ACC112 (cell line): Measurements from ENCODE around the gene MSANTD3.
"Not testable (repeated sequence)": the region's sequence is repeated elsewhere in the genome, so short reads cannot be mapped to it uniquely, and the experiment has no call there.

Experiments used
- H2AFZ ChIP-seq: fragments of 200-600 bp; sonication (generic); one replicate; pipeline ENCODE4 v1.6.0; 2017; ENCODE audit warnings: antibody characterized with exemption, low read length; ENCODE audit not compliant: unreplicated experiment
- H3K27ac ChIP-seq: fragments of 200-600 bp; sonication (generic); 2 replicates; pipeline ENCODE4 v1.5.1; 2014; ENCODE audit warnings: low read depth, mild to moderate bottlenecking, antibody characterized with exemption, low read length, moderate library complexity
- H3K27me3 ChIP-seq: fragments of 200-600 bp; sonication (generic); 2 replicates; pipeline ENCODE4 v1.6.1; 2014; ENCODE audit warnings: mild to moderate bottlenecking, antibody characterized with exemption, low read length, moderate library complexity, mixed read lengths; ENCODE audit not compliant: insufficient read depth
- H3K36me3 ChIP-seq: fragments of 200-600 bp; sonication (generic); 2 replicates; pipeline ENCODE4 v1.6.1; 2016; ENCODE audit warnings: mild to moderate bottlenecking, antibody characterized with exemption, low read length, moderate library complexity, mixed read lengths; ENCODE audit not compliant: insufficient read depth
- H3K4me1 ChIP-seq: fragments of 200-600 bp; sonication (generic); one replicate; pipeline ENCODE4 v1.6.1; 2016; ENCODE audit warnings: low read length, mixed read lengths; ENCODE audit not compliant: insufficient read depth, unreplicated experiment, control insufficient read depth
- H3K4me3 ChIP-seq: fragments of 200-600 bp; sonication (generic); 2 replicates; pipeline ENCODE4 v1.5.1; 2014; ENCODE audit warnings: mild to moderate bottlenecking, low read depth, low read length
- H3K79me2 ChIP-seq: fragments of 200-600 bp; sonication (generic); one replicate; pipeline ENCODE4 v1.6.0; 2016; ENCODE audit warnings: low read length; ENCODE audit not compliant: control insufficient read depth, unreplicated experiment, insufficient read depth

MSANTD3 gene

GRCh38 chr9:100430286-100430940, 3.5 kb downstream of the MSANTD3 start:
- peak overlapping the region; percentile 98 for H3K27ac ChIP-seq
- no peaks in the 10 kb centered on the region for H3K36me3 ChIP-seq
- no peak overlapping the region for H2AFZ ChIP-seq

DNA sequence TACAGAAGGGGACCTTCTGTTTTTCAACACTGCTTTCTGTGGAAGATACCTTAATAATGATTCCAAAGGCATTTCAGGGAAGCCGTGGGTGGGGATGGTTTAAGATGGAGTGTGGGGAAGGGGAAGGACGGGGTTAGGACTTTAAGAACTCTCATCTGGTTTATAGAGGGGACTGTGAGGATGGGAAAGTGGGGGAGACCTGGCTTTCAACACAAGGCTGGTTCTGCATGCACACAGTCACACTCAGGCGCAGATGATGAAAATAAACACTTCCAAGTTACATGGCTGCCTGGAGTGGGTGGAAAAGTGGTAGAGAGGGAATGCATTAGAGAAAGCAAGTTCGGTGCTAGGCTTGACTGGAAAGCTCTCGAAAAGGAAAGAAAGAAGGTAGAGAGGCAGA, 4.9 kb downstream of the MSANTD3 start:
- Histone ChIP-seq H3K36me3 (no peaks in the 10 kb centered on the region), H3K4me1 (peaks cover 23% of the 10 kb centered on the region), H3K4me3 (no peak overlapping the region), H2AFZ (no peak overlapping the region), H3K79me2 (peaks cover 88% of the 10 kb centered on the region), H3K27ac (no peak overlapping the region), H3K27me3 (no peaks in the 10 kb centered on the region)

More at GRCh38 chr9:100430286-100430940, 3.5 kb downstream of the MSANTD3 start:
- Histone ChIP-seq H3K4me1 (peaks cover 31% of the 10 kb centered on the region), H3K27me3 (no peaks in the 10 kb centered on the region), H3K4me3 (peak overlapping the region; percentile 89), H3K79me2 (peaks cover 74% of the 10 kb centered on the region)

DNA sequence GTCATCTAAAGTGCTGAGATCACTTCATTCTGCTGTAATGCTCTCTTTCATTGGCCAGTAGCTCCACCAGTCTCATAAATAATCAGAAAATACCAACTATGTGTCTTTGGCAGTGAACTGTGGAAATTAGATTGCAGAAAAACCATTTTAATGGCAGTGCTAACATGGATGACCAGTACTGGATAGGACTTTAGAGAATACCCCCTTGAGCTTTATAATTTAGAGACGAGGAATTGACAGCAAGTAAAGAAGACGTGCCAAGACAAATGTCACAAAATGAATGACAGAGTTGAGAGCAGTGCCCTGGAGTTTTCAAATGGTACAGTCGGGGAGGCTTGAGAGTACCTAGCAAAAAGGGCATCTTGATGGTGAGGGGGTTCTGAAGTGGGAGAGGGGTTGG, 5.8 kb downstream of the MSANTD3 start:
- Histone ChIP-seq H2AFZ (no peak overlapping the region), H3K4me3 (no peak overlapping the region), H3K79me2 (peaks cover 96% of the 10 kb centered on the region), H3K4me1 (peaks cover 23% of the 10 kb centered on the region), H3K36me3 (no peaks in the 10 kb centered on the region), H3K27me3 (no peaks in the 10 kb centered on the region), H3K27ac (no peak overlapping the region)

- Histone ChIP-seq H3K4me1 (peaks cover 12% of the 10 kb centered on the region), H3K4me3 (no peak overlapping the region), H3K27ac (no peak overlapping the region), H3K79me2 (peaks cover 95% of the 10 kb centered on the region), H3K36me3 (no peaks in the 10 kb centered on the region), H3K27me3 (no peaks in the 10 kb centered on the region), H2AFZ (no peak overlapping the region)
Observed at GRCh38 chr9:100436571-100436970, 9.6 kb downstream of the MSANTD3 start.

GRCh38 chr9:100437860-100438805, 11.2 kb downstream of the MSANTD3 start:
- peaks cover 90% of the 10 kb centered on the region for H3K79me2 ChIP-seq
- no peak overlapping the region for H2AFZ ChIP-seq
- H3K4me3 ChIP-seq, result no peak overlapping the region
- no peak overlapping the region for H3K27ac ChIP-seq
- H3K36me3 ChIP-seq, result no peaks in the 10 kb centered on the region
- no peaks in the 10 kb centered on the region for H3K27me3 ChIP-seq
- H3K4me1 ChIP-seq, result peaks cover 16% of the 10 kb centered on the region

GRCh38 chr9:100440071-100440470, 13.1 kb downstream of the MSANTD3 start:
- Histone ChIP-seq H2AFZ (no peak overlapping the region), H3K36me3 (peaks cover 6% of the 10 kb centered on the region; the same call in 1 of the 2 replicates), H3K4me3 (no peak overlapping the region), H3K27ac (peak overlapping the region; percentile 35), H3K27me3 (no peaks in the 10 kb centered on the region), H3K79me2 (peaks cover 88% of the 10 kb centered on the region), H3K4me1 (peaks cover 31% of the 10 kb centered on the region)

DNA sequence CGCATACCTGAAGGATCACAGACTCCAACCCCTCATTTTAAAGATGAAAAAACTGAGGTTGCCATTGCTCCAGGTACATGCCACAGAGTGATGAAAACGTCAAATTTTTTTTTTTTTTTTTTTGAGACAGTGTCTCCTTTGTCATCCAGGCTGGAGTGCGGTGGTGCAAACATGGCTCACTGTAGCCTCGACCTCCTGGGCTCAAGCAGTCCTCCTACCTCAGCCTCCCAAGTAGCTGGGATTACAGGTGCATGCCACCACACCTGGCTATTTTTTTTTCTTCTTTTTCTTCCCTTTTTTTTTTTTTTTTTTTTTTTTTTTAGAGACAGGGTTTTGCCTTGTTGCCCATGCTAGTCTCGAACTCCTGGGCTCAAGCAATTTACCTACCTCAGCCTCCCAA, 13.5 kb downstream of the MSANTD3 start:
- H2AFZ ChIP-seq, H3K27me3 ChIP-seq, H3K4me3 ChIP-seq, H3K36me3 ChIP-seq: not testable (repeated sequence)
- Histone ChIP-seq H3K79me2 (peaks cover 86% of the 10 kb centered on the region), H3K4me1 (peaks cover 31% of the 10 kb centered on the region), H3K27ac (peak overlapping the region; percentile 35; the same call in 1 of the 2 replicates)

DNA sequence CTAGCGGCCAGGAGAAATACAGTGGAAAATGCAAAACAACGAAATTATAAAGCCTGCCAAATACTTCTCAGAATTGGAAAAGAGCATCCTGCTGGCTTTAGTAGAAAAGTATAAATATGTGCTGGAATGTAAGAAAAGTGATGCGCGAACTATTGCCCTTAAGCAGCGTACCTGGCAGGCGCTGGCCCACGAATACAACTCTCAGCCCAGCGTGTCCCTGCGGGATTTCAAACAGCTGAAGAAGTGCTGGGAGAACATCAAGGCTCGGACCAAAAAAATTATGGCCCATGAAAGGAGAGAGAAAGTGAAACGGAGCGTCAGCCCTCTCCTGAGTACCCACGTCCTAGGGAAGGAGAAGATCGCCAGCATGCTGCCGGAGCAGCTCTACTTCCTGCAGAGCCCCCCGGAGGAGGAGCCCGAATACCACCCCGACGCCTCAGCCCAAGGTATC, 15.0 kb downstream of the MSANTD3 start:
- no peak overlapping the region for H3K4me3 ChIP-seq
- peaks cover 31% of the 10 kb centered on the region for H3K4me1 ChIP-seq
- H3K27me3 ChIP-seq, result no peaks in the 10 kb centered on the region
- H3K36me3 ChIP-seq, result peaks cover 17% of the 10 kb centered on the region; the same call in 1 of the 2 replicates
- no peak overlapping the region for H2AFZ ChIP-seq
- H3K79me2 ChIP-seq, result peaks cover 86% of the 10 kb centered on the region
- no peak overlapping the region for H3K27ac ChIP-seq

DNA sequence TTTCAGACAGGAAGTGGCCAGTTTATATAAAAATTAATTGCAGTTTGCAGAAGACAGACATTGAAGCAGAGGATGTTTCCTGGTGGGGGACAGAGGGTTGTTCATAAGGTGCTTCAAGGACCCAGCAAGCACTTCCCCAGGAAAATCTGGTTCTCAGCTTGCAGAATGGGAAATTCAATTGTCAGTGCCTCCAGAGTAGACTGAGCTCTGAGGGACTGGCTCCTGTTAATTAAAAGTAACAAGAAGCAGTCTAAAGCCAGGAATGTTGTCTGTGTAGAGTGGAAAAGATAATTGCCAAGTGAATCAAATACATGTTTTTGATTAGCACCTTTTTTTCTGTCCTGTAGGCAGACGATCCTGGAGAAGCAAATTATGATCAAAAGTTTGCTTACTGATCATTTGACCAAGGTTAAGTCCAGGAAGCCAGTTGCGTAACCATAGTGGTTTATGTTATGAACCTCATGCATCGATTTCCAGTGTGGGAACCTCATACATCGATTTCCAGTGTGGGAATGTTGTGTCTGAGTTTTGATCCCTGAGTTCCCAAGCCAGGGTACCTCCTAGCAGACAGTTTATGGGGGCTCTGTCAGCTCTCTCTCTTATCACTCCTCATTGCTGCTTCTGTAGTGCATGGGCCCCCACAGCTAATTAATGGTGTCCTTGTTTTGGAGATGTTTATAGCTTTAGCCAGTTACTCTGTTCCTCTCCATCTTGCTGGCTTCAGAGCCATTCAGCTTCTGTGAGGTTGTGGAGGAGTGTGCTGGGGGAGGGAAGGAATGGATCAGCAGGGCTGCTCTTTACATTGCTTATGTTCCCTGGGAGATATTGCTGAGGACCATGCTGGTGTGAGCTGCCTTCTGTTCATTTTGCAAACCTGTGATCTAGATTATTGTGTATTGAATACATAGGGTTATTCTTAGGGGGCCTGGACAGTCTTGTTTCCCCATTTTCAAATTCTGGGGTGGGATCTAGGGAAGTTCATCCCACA, 17.1 kb downstream of the MSANTD3 start:
- Histone ChIP-seq H3K4me1 (peaks cover 27% of the 10 kb centered on the region), H3K27ac (peak overlapping the region; percentile 52), H3K79me2 (peaks cover 81% of the 10 kb centered on the region), H3K4me3 (no peak overlapping the region), H2AFZ (no peak overlapping the region), H3K27me3 (no peaks in the 10 kb centered on the region), H3K36me3 (peaks cover 18% of the 10 kb centered on the region; the same call in 1 of the 2 replicates)
